HL-60 (cell line): Measurements from ENCODE around the gene EXOC4.

Experiments used
- GABPA ChIP-seq: IDR thresholded peaks from 2 replicates; pipeline ENCODE4 v1.6.1; 2012; ENCODE audit warnings: low read depth
- POLR2AphosphoS5 ChIP-seq: IDR thresholded peaks from 2 replicates; pipeline ENCODE4 v1.6.1; 2012; ENCODE audit warnings: low read depth
- REST ChIP-seq: IDR thresholded peaks from 2 replicates; pipeline ENCODE4 v1.6.1; 2012; ENCODE audit warnings: low read depth; ENCODE audit not compliant: insufficient replicate concordance
- TF ChIP-seq, protein P1 (sequence below): IDR thresholded peaks from one replicate; pipeline ENCODE4 v1.5.1; 2011; ENCODE audit warnings: low read length, control low read depth, inconsistent platforms; ENCODE audit not compliant: insufficient read depth

- TF ChIP-seq, protein P1, sequence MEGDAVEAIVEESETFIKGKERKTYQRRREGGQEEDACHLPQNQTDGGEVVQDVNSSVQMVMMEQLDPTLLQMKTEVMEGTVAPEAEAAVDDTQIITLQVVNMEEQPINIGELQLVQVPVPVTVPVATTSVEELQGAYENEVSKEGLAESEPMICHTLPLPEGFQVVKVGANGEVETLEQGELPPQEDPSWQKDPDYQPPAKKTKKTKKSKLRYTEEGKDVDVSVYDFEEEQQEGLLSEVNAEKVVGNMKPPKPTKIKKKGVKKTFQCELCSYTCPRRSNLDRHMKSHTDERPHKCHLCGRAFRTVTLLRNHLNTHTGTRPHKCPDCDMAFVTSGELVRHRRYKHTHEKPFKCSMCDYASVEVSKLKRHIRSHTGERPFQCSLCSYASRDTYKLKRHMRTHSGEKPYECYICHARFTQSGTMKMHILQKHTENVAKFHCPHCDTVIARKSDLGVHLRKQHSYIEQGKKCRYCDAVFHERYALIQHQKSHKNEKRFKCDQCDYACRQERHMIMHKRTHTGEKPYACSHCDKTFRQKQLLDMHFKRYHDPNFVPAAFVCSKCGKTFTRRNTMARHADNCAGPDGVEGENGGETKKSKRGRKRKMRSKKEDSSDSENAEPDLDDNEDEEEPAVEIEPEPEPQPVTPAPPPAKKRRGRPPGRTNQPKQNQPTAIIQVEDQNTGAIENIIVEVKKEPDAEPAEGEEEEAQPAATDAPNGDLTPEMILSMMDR: no peak
- TF ChIP-seq POLR2AphosphoS5: no peak
- TF ChIP-seq GABPA: no peak
- TF ChIP-seq REST: no peak
Observed at GRCh38 chr7:133258174-133258573, 5.3 kb downstream of the EXOC4 start.
